Vagina (tissue), 2 donors: ENCODE results near the gene PIP5K1C. TPM values are rescaled to one million over a fixed set of nuclear protein-coding genes. Genes with fewer than 3 reads are reported as not detected.

Experiments
- DNase-seq, 2 donors: peaks; one replicate each; pipeline ENCODE4 v3.0.0-alpha.2; 2017; ENCODE audit errors: extremely low spot score in 2 of 2
- H3K27ac ChIP-seq: fragments of 200-600 bp; sonication (generic); one replicate; pipeline ENCODE4 v1.5.1; 2019
- H3K27me3 ChIP-seq: fragments of 200-600 bp; sonication (generic); one replicate; pipeline ENCODE4 v1.5.1; 2019
- H3K36me3 ChIP-seq, 2 donors: fragments of 200-600 bp; sonication (generic); one replicate each; pipeline ENCODE4 v1.5.1; 2017 to 2019
- H3K4me1 ChIP-seq: fragments of 200-600 bp; sonication (generic); one replicate; pipeline ENCODE4 v1.5.1; 2019
- H3K4me3 ChIP-seq, 2 donors: fragments of 200-600 bp; sonication (generic); 1 replicate in 1 of 2; 2 replicates in 1 of 2; pipeline ENCODE4 v1.5.1; 2016 to 2019
- H3K9me3 ChIP-seq: fragments of 200-600 bp; sonication (generic); one replicate; pipeline ENCODE4 v1.5.1; 2019
- POLR2A ChIP-seq, 2 donors: fragments of 450-650 bp; IDR thresholded peaks; one replicate each; pipeline ENCODE4 v1.6.1; 2017; ENCODE audit warnings: antibody characterized with exemption in 2 of 2, mild to moderate bottlenecking in 2 of 2, moderate library complexity in 2 of 2
- POLR2AphosphoS5 ChIP-seq, 2 donors: sonication (generic); formaldehyde crosslinking; IDR thresholded peaks; one replicate each; pipeline ENCODE4 v1.9.0; 2017; ENCODE audit warnings: antibody characterized with exemption in 2 of 2, mild to moderate bottlenecking in 2 of 2, low read depth in 1 of 2; ENCODE audit not compliant: insufficient read depth in 1 of 2
- intact Hi-C: fragments of 100-400 bp; cut with DNase I; formaldehyde crosslinking; loops from one replicate; pipeline ENCODE4 v1.15.1; 2023
- total RNA-seq: library from RNA; depleted of rRNA; stranded (reverse); fragments of >200 nt; gene quantifications from one replicate; pipeline ENCODE4 v1.2.3, GENCODE V29; 2016
- TF ChIP-seq, protein P1 (sequence below), 3 experiments: fragments of 450-650 bp in 2 of 3; fragments of 200-600 bp in 1 of 3; sonication (generic) in 1 of 3; IDR thresholded peaks; one replicate each; pipeline ENCODE4 v1.5.1; 2017 to 2019; ENCODE audit warnings: antibody characterized with exemption in 3 of 3, mild to moderate bottlenecking in 2 of 3, moderate library complexity in 2 of 3

The PIP5K1C gene
- total RNA-seq, 1 donor from 2014 or later: 24.1 TPM

DNA sequence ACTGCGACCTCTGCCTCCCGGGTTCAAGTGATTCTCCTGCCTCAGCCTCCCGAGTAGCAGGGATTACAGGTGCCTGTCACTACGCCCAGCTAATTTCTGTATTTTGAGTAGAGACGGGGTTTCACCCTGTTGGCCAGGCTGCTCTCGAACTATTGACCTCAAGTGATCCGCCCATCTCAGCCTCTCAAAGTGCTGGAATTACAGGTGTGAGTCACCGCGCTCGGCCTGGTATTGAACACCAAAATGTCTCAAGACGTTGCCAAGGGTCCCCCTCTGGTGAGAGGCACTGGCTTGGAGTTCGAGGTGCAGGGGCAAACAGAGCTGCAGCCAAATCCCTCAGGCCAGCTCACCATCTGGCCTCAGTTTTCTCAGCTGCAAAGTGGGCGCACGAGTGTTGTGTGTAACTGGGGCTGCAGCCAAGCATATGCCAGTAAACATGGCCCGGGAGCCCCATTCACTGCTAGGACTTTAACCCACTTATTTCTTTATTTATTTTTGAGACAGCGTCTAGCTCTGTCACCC, 15.9 kb upstream of the PIP5K1C start:
- no peak for DNase-seq

DNA sequence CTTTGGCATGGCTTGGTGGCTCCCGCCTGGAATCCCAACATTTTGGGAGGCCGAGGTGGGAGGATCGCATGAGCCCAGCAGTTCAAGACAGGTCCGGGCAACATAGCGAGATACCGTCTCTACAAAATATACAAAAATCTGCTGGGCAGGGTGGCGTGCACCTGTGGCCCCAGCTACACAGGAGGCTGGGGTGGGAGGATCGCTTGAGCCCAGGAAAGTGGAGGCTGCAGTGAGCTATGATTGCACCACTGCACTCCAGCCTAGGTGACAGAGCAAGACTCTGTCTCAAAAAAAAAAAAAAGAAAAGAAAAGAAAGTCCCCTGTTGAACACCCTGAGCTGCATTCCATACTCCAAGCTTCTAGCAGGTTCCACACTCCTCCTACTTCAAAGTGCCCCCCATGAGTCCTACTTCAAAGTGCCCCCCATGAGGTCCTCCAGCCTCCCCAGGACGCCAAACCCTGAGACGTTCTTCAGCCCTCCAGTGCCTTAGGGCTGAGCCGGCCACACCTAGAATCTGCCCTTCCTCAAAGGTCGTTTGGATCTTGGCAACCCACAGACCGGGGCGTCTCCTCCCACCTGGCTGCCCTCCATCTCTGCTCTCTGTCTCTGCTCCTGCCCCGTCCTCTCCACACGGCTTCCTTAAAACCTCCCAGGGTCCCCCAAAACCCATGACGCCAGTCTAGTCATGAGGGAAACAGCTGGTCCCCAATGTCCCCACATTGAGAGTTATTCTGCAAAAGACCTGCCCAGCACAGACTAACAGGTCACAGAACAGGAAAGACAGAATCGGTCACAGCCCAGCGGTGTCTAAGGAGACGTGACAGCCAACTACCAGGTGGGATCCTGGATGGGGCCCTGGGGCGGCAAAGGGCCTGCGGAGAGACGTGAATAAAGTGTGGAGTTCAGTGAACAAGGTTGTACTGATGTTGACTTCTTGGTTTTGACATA, 12.7 kb upstream of the PIP5K1C start:
- peaks cover 16% of the 10 kb centered on the region for H3K4me1 ChIP-seq
- TF ChIP-seq, protein P1, sequence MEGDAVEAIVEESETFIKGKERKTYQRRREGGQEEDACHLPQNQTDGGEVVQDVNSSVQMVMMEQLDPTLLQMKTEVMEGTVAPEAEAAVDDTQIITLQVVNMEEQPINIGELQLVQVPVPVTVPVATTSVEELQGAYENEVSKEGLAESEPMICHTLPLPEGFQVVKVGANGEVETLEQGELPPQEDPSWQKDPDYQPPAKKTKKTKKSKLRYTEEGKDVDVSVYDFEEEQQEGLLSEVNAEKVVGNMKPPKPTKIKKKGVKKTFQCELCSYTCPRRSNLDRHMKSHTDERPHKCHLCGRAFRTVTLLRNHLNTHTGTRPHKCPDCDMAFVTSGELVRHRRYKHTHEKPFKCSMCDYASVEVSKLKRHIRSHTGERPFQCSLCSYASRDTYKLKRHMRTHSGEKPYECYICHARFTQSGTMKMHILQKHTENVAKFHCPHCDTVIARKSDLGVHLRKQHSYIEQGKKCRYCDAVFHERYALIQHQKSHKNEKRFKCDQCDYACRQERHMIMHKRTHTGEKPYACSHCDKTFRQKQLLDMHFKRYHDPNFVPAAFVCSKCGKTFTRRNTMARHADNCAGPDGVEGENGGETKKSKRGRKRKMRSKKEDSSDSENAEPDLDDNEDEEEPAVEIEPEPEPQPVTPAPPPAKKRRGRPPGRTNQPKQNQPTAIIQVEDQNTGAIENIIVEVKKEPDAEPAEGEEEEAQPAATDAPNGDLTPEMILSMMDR (IDR thresholded peaks at IDR 0.05): no peak
- DNase-seq: no peak
- no peak overlapping the region for H3K4me3 ChIP-seq
- intact Hi-C loops: no loop called here
- H3K27me3 ChIP-seq: no peaks in the 10 kb centered on the region
- H3K27ac ChIP-seq: no peak overlapping the region
- no peaks in the 10 kb centered on the region for H3K9me3 ChIP-seq
- no peaks in the 10 kb centered on the region for H3K36me3 ChIP-seq

More for the DNA sequence above, 15.9 kb upstream of the PIP5K1C start:
- TF ChIP-seq POLR2AphosphoS5 (IDR thresholded peaks at IDR 0.05; ENCODE audit: insufficient read depth in 1 of 2, low read depth in 1 of 2): no peak
- TF ChIP-seq, protein P1 (IDR thresholded peaks at IDR 0.05): no peak
- TF ChIP-seq POLR2A (IDR thresholded peaks at IDR 0.05): no peak
- Histone ChIP-seq H3K4me3 (no peak overlapping the region), H3K9me3 (no peaks in the 10 kb centered on the region), H3K36me3 (no peaks in the 10 kb centered on the region), H3K27ac (no peak overlapping the region), H3K4me1 (peaks cover 13% of the 10 kb centered on the region), H3K27me3 (no peaks in the 10 kb centered on the region)
- intact Hi-C loops: no loop called here

DNA sequence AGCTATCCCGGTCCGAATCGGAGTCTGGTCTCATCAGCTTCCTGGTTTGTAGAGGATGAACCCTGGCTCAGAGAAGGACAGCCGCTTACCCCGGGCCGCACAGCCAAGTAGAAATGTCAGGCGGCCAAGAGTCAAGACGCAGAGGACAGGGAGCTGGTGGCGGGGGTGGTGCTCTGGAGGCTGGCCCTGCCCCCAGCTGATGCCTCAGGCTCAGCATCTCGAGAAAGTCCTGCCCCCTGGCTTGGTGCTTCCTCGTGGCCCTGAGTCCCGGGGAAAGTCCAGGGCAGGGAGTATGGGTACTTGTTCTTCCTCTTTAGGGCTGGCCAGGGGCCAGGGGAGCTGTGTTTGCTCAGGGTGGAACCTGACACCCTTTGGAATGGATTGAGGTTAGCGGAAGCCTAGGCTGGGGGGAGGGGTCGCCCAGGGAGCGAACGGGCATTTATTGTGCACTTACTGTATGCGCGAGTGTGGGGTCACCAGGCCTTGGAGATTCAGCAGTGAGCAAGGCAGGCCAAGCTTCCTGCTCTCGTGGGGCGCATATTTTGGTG, 10.1 kb upstream of the PIP5K1C start:
- H3K4me3 ChIP-seq: no peak overlapping the region

DNA sequence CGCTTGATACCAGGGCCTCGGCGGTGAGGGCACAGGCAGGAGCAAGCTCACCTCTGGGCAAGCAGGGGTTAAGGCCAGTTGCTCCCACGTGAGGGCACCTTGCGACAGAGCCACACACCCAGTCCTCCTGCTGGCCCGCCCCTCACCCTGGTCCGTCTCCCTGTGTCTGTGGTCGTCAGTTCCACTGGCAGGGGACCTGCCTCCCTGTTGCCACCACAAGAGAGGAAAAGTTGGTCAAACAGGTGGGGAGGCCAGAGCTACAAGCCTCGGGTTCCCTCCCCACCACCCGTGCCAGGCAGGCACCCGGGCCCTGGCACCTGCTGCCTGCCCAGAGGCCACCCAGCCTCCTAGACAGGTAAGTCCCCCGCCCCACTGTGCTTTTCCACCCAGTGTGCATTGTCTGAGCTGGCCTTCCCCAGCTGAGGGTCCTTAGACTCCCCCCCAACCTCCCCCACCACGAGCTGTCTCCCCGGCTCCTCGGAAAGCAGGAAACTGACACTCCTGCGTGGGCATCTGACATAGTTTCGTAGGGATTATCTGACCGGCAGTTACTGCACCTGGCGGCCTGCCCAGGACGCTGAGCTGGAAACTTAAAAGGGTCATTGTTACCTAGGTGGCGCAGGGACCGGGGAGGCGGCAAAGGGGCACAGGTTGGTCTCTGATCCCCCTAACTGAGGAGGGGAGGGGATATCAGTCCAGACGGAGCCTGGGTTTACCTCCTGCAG, 8.1 kb upstream of the PIP5K1C start, which contains the start of gene TJP3:
TJP3 (plus strand) TSS at position 178 of the 725 bp plus-strand sequence. CDS start 20,049 bp downstream, outside the sequence.
- Histone ChIP-seq H3K27ac (no peak within 1 kb of the TSS), H3K27me3 (no peaks in the 10 kb centered on the region), H3K36me3 (no peaks in the 10 kb centered on the region), H3K4me3 (peak within 1 kb of the TSS in 1 of 2 donors; percentile 13), H3K9me3 (no peaks in the 10 kb centered on the region), H3K4me1 (peaks cover 16% of the 10 kb centered on the region)
- DNase-seq: no peak
- TF ChIP-seq, protein P1 (IDR thresholded peaks at IDR 0.05): no peak
- TF ChIP-seq POLR2AphosphoS5 (IDR thresholded peaks at IDR 0.05; ENCODE audit: insufficient read depth in 1 of 2, low read depth in 1 of 2) (no peak), POLR2A (IDR thresholded peaks at IDR 0.05) (no peak)
- intact Hi-C loops: loop anchor here (10.0 kb wide), 1 partner anchor 164 kb away; no protein-coding TSS in a partner anchor

More for the DNA sequence above, 10.1 kb upstream of the PIP5K1C start:
- Histone ChIP-seq H3K4me1 (peaks cover 16% of the 10 kb centered on the region), H3K9me3 (no peaks in the 10 kb centered on the region), H3K36me3 (no peaks in the 10 kb centered on the region), H3K27ac (no peak overlapping the region), H3K27me3 (no peaks in the 10 kb centered on the region)
- no peak for DNase-seq
- intact Hi-C loops: no loop called here
- TF ChIP-seq POLR2A (IDR thresholded peaks at IDR 0.05) (no peak), POLR2AphosphoS5 (IDR thresholded peaks at IDR 0.05; ENCODE audit: insufficient read depth in 1 of 2, low read depth in 1 of 2) (no peak)
- TF ChIP-seq, protein P1 (IDR thresholded peaks at IDR 0.05): no peak
